ENCODE measurements around the gene MGAT3.
"Not testable (repeated sequence)": the region's sequence is repeated elsewhere in the genome, so short reads cannot be mapped to it uniquely, and the experiment has no call there.

MGAT3 gene, protein sequence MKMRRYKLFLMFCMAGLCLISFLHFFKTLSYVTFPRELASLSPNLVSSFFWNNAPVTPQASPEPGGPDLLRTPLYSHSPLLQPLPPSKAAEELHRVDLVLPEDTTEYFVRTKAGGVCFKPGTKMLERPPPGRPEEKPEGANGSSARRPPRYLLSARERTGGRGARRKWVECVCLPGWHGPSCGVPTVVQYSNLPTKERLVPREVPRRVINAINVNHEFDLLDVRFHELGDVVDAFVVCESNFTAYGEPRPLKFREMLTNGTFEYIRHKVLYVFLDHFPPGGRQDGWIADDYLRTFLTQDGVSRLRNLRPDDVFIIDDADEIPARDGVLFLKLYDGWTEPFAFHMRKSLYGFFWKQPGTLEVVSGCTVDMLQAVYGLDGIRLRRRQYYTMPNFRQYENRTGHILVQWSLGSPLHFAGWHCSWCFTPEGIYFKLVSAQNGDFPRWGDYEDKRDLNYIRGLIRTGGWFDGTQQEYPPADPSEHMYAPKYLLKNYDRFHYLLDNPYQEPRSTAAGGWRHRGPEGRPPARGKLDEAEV

GRCh38 chr22:39456522-39457197 is at the start of gene MGAT3:
Gene MGAT3 (plus strand): TSS chr22:39457012. CDS start chr22:39487348, 30,336 bp downstream.
- no peak for DNase-seq

DNA sequence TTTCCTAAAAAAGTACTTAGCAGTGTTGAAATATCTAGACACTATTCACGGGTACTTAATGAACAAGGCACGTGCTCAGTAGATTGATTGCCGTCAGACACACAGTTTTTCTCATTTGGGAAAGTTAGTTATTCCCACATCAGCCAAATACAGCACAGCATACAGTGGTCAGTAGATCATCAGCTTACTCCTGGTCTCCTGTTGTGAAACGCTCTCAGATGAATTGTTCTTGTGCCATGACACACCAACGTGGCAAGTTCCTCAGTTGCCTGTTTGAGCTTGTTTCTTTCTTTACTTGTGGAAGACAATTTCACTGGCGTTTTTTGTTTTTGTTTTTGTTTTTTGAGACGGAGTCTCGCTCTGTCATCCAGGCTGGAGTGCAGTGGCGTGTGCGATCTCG is 48.6 kb upstream of the MGAT3 start:
- no peak for DNase-seq

- no peak for DNase-seq
Measured at GRCh38 chr22:39408807-39409206, 48.0 kb upstream of the MGAT3 start.

GRCh38 chr22:39409516-39410029 is 47.2 kb upstream of the MGAT3 start:
- DNase-seq, result no peak

DNA sequence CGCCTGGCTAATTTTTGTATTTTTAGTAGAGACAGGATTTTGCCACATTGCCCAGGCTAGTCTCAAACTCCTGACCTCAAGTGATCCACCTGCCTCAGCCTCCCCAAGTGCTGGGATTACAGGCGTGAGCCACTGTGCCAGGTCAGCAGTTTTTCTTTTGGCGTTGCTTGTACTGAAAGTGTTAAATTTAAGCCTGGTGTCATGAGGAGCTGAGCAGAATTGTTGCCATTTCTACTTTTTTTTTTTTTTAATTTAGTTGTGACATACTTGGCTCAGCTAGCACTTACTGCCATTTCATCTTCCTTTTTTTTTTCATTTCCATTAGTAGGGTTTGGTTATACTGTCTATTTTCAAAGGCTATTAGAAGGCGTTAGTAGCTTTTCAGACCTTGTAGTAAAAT is 46.5 kb upstream of the MGAT3 start:
- DNase-seq, result no peak

DNA sequence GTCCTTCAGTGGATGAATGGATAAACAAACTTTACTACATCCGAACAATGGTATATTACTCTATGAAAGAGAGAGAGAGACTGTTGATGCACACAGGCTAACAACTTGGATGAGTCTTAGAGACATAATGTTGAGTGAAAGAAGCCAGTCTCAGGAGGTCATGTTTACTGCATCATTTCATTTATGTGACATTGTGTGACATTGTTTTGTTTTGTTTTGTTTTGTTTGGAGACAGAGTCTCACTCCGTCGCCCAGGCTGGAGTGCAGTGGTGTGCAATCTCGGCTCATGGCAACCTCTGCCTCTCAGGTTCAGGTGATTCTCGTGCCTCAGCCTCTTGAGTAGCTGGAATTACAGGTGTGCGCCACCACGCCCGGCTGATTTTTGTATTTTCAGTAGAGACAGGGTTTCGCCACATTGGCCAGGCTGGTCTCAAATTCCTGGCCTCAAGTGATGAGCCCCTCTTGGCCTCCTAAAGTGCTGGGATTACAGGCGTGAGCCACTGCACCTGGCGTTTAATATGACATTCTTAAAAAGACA is 44.9 kb upstream of the MGAT3 start:
- DNase-seq, result not testable (repeated sequence)

DNA sequence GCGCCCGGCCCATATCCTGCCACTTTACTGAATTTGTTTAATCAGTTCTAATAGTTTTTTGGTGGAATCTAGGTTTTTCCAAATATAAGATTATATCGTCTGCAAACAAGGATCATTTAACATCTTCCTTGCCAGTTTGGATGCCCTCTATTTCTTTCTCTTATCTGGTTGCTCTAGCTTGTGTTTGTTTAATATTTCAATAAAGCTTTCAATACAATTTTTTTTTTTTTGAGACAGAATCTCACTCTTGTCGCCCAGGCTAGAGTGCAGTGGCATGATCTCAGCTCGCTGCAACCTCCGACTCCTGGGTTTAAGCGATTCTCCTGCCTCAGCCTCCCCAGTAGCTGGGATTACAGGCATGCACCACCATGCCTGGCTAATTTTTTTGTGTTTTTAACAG is 43.6 kb upstream of the MGAT3 start:
- DNase-seq, result not testable (repeated sequence)

DNA sequence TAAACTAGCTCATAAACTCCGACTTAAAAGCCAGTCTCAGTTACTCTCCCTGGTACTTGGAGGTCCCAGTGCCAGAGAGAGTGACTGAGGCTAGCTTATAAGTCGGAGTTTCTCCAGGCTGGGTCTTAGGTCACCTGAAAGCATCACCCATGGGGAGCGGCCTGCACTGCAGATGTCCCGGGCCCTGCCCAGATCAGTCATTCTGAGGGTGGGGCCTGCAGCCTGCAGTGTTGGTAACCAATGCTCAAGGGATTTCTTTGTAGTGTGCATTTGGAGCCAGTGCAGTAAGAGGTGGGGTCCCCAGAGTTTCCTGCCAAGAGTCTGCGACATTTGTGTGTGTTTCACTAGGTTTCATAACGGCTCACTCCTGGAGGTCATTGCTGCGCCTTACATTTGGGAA is 42.4 kb upstream of the MGAT3 start:
- DNase-seq, result no peak

GRCh38 chr22:39414886-39415285 is 41.9 kb upstream of the MGAT3 start:
- DNase-seq, result no peak

- no peak for DNase-seq
Measured at GRCh38 chr22:39415506-39415905, 41.3 kb upstream of the MGAT3 start.

- no peak for DNase-seq
Measured at GRCh38 chr22:39416319-39416718, 40.5 kb upstream of the MGAT3 start.

DNA sequence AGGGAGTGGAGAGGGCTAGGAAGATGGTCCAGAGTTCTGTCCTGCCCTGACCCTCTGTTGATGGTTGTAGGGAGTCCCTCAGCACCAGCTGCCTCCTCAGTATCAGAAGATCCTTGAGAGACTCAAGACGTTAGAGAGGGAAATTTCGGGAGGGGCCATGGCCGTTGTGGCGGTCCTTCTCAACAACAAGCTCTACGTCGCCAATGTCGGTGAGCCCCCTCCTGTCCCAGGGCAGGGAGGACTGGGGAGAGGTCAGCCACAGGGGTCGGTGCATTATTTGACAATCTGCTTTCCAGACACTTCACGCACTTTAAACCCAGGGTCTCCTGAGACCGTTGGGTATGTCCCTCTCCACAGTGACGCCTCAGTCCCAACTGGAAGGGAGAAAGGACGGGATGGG is 39.2 kb upstream of the MGAT3 start:
- no peak for DNase-seq

DNA sequence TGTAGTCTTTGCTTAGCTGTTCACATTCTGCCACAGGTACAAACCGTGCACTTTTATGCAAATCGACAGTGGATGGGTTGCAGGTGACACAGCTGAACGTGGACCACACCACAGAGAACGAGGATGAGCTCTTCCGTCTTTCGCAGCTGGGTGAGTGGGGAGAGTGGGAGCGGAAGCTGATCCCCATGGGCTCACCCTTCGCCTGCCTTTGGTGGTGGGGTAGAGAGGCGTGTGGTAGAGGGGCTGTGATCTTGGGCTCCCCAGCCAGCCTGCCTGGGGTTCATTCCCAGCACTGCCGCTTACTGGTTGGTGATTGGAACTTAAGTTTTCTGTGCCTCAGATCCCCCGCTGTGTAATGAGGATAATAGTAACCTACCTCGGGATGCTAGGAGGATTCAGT is 38.1 kb upstream of the MGAT3 start:
- no peak for DNase-seq

DNA sequence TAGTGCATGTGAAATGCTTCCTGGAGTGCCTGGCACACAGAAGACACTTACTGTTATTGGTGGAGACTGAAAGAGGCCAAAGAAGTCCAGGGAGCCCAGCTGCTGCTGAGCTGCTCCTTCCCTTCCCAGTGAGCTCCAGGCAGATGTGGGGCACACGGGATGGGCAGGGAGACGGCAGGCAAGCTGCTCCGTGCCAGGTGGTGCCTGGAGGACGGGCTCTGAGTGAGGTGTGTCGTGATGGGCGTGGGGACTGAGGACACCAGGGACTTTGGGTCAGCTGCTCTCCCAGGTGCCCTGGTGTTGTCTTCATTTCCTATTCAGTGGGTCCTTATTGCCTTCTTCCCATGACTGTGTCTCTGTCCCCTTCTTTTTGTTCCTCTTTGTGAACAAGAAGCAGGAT is 37.7 kb upstream of the MGAT3 start:
- no peak for DNase-seq

GRCh38 chr22:39419911-39420310 is 36.9 kb upstream of the MGAT3 start:
- no peak for DNase-seq

DNA sequence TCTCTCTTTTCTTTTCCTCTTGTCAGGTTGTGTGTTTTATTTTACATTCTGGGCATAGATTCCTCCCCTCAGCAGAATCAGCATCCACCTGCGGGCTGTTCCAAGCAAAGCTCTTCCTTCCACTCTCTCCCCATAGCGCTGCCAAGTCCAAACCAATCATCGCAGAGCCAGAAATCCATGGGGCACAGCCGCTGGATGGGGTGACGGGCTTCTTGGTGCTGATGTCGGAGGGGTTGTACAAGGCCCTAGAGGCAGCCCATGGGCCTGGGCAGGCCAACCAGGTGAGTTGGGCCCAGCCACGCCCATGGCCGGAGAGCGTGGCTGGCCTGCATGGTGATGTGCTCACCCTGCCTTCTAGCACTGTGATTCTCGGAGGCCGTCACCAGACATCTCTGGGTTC is 35.1 kb upstream of the MGAT3 start:
- no peak for DNase-seq

DNA sequence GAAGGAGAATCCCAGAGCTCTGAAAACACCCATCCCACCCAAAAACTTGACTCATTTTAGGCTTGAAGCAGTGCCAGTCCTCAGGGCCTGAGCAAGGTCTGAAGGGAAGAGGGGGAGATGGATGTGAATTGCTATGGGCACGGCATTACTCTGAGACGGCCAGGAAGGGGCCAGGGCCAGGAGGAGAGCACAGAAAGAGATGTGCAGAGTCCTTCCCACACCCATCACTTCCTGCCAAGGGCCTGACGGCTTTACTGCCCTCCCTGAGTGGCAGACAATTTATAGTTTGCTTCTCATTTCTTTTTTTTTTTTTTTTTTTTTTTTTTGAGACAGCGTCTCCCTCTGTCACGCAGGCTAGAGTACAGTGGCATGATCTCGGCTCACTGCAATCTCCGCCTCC is 34.7 kb upstream of the MGAT3 start:
- DNase-seq, result no peak

- no peak for DNase-seq
Measured at GRCh38 chr22:39422721-39423120, 34.1 kb upstream of the MGAT3 start.

DNA sequence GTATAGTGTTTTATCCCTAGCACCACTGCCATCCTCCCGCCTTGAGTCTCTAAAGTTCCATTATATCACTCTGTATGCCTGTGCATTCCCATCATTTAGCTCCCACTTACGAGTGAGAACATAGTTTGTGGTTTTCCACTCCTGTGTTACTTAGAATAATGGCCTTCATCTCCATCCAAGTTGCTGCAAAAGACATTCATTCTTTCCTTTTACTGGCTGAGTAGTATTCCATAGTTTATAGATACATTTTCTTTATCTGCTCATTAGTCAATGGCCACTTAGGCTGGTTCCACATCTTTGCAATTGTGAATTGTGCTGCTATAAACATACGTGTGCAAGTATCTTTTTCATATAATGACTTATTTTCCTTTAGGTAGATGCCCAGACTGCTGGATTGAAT is 32.8 kb upstream of the MGAT3 start:
- no peak for DNase-seq

GRCh38 chr22:39426380-39427043 is 30.3 kb upstream of the MGAT3 start:
- no peak for DNase-seq

GRCh38 chr22:39427751-39428596 is 28.8 kb upstream of the MGAT3 start:
- no peak for DNase-seq

DNA sequence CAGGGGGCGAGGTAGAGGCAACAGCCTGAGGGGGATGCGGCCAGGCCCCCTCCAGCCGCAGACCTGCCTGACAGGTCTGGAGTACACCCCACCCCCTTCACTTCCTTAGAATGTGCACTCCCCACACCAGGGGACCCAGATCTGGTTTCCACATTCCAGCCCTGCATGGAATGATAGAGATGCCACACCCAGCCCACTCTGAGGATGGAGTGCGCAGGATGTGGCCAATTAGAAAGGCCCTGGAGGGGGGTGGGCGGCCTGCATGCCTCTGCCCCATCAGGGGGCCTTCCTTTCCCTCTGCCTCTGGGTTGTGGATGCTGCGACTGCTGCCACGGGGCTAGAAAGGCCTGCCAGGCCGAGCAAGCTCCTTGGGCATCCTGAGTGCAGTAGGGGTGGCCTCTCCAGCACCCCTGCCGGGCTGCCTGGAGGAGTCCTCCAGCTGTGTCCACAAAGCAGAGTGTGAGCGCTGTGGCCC is 28.2 kb upstream of the MGAT3 start:
- DNase-seq, result no peak
